Breast epithelium (tissue), 4 donors: ENCODE results near the gene TIGD3. TPM values are rescaled to one million over a fixed set of nuclear protein-coding genes. Genes with fewer than 3 reads are reported as not detected.
A peak's percentile ranks its signal among the peaks of the same experiment; 100 is the strongest.

Experiments used
- DNase-seq, 2 donors: peaks; one replicate each; pipeline ENCODE4 v3.0.0-alpha.2; 2019; ENCODE audit warnings: low spot score in 2 of 2
- H3K27ac ChIP-seq, 2 donors: fragments of 200-600 bp; sonication (generic) in 1 of 2; one replicate each; pipeline ENCODE4 v1.5.1; 2016 to 2019; ENCODE audit warnings: mild to moderate bottlenecking in 1 of 2
- H3K27me3 ChIP-seq, 2 donors: fragments of 200-600 bp; sonication (generic) in 1 of 2; one replicate each; pipeline versions ENCODE4 v1.5.1 to v1.6.0; 2017 to 2019; ENCODE audit warnings: control low read depth in 1 of 2, mild to moderate bottlenecking in 1 of 2
- H3K36me3 ChIP-seq: fragments of 200-600 bp; one replicate; pipeline ENCODE4 v1.5.1; 2019
- H3K4me1 ChIP-seq, 2 donors: fragments of 200-600 bp; sonication (generic); one replicate each; pipeline ENCODE4 v1.5.1; 2016 to 2019; ENCODE audit warnings: control low read depth in 1 of 2
- H3K4me3 ChIP-seq, 3 donors: fragments of 200-600 bp; sonication (generic); 1 replicate in 2 of 3; 2 replicates in 1 of 3; pipeline ENCODE4 v1.5.1; 2016 to 2019; ENCODE audit warnings: mild to moderate bottlenecking in 3 of 3, moderate library complexity in 2 of 3
- H3K9me3 ChIP-seq, 2 donors: fragments of 200-600 bp; sonication (generic) in 1 of 2; one replicate each; pipeline ENCODE4 v1.5.1; 2016 to 2019; ENCODE audit warnings: control low read depth in 1 of 2
- CTCF ChIP-seq, 3 donors: fragments of 450-650 bp; IDR thresholded peaks; one replicate each; pipeline ENCODE4 v1.5.1; 2016 to 2017; ENCODE audit warnings: antibody characterized with exemption in 3 of 3, mild to moderate bottlenecking in 3 of 3, moderate library complexity in 3 of 3
- POLR2A ChIP-seq: fragments of 450-650 bp; IDR thresholded peaks from one replicate; pipeline ENCODE4 v1.6.1; 2016; ENCODE audit warnings: antibody characterized with exemption, mild to moderate bottlenecking, moderate library complexity
- POLR2AphosphoS5 ChIP-seq, 3 donors: sonication (generic); formaldehyde crosslinking; IDR thresholded peaks; one replicate each; pipeline ENCODE4 v1.6.1; 2017; ENCODE audit warnings: antibody characterized with exemption in 3 of 3
- intact Hi-C: fragments of 100-400 bp; cut with DNase I; formaldehyde crosslinking; loops from one replicate; pipeline ENCODE4 v1.15.1; 2023; ENCODE audit warnings: low total_unique reads
- total RNA-seq, 3 donors: library from RNA; depleted of rRNA; stranded (reverse); fragments of >200 nt; gene quantifications; one replicate each; pipeline ENCODE4 v1.1.0, GENCODE V29; 2016

The TIGD3 gene
- total RNA-seq, 3 donors from 2014 or later: 0.29 to 1.3 TPM; not detected in 1

- intact Hi-C loops: no loop called here
- H3K9me3 ChIP-seq: no peaks in the 10 kb centered on the region
- H3K27ac ChIP-seq: no peak overlapping the region
- H3K27me3 ChIP-seq: no peaks in the 10 kb centered on the region
- DNase-seq: no peak
- TF ChIP-seq CTCF (IDR thresholded peaks at IDR 0.05): no peak
- TF ChIP-seq POLR2A: no peak
- TF ChIP-seq POLR2AphosphoS5 (IDR thresholded peaks at IDR 0.05): no peak
- no peaks in the 10 kb centered on the region for H3K36me3 ChIP-seq
- H3K4me1 ChIP-seq: no peaks in the 10 kb centered on the region
- H3K4me3 ChIP-seq: no peak overlapping the region
These were observed 45.9 kb downstream of the TIGD3 start for GRCh38 chr11:65400307-65401072.

GRCh38 chr11:65401073-65401802 lies 46.7 kb downstream of the TIGD3 start:
- DNase-seq: no peak
- TF ChIP-seq POLR2AphosphoS5 (IDR thresholded peaks at IDR 0.05) (no peak), POLR2A (no peak), CTCF (IDR thresholded peaks at IDR 0.05) (no peak)
- Histone ChIP-seq H3K4me1 (no peaks in the 10 kb centered on the region), H3K27ac (no peak overlapping the region), H3K4me3 (no peak overlapping the region), H3K27me3 (no peaks in the 10 kb centered on the region), H3K36me3 (no peaks in the 10 kb centered on the region), H3K9me3 (no peaks in the 10 kb centered on the region)
- intact Hi-C loops: no loop called here

- H3K27me3 ChIP-seq: no peaks in the 10 kb centered on the region
- H3K36me3 ChIP-seq: no peaks in the 10 kb centered on the region
- no peaks in the 10 kb centered on the region for H3K4me1 ChIP-seq
- TF ChIP-seq CTCF (IDR thresholded peaks at IDR 0.05): no peak
- TF ChIP-seq POLR2A: no peak
- no peak for TF ChIP-seq POLR2AphosphoS5 (IDR thresholded peaks at IDR 0.05)
- no peaks in the 10 kb centered on the region for H3K9me3 ChIP-seq
- no peak overlapping the region for H3K27ac ChIP-seq
- intact Hi-C loops: no loop called here
- no peak for DNase-seq
- H3K4me3 ChIP-seq: no peak overlapping the region
These were observed 47.3 kb downstream of the TIGD3 start for GRCh38 chr11:65401803-65402248.

GRCh38 chr11:65402790-65403189 lies 48.2 kb downstream of the TIGD3 start:
- no peaks in the 10 kb centered on the region for H3K9me3 ChIP-seq
- no peak overlapping the region for H3K27ac ChIP-seq
- no peak overlapping the region for H3K4me3 ChIP-seq
- H3K4me1 ChIP-seq: no peaks in the 10 kb centered on the region
- no peak for DNase-seq
- H3K36me3 ChIP-seq: no peaks in the 10 kb centered on the region
- intact Hi-C loops: no loop called here
- H3K27me3 ChIP-seq: no peaks in the 10 kb centered on the region
- no peak for TF ChIP-seq POLR2AphosphoS5 (IDR thresholded peaks at IDR 0.05)
- TF ChIP-seq CTCF (IDR thresholded peaks at IDR 0.05): no peak
- TF ChIP-seq POLR2A: no peak

- no peak for DNase-seq
- no peaks in the 10 kb centered on the region for H3K27me3 ChIP-seq
- no peaks in the 10 kb centered on the region for H3K36me3 ChIP-seq
- intact Hi-C loops: no loop called here
- no peak for TF ChIP-seq POLR2AphosphoS5 (IDR thresholded peaks at IDR 0.05)
- TF ChIP-seq POLR2A: no peak
- TF ChIP-seq CTCF (IDR thresholded peaks at IDR 0.05): no peak
- no peaks in the 10 kb centered on the region for H3K4me1 ChIP-seq
- H3K9me3 ChIP-seq: no peaks in the 10 kb centered on the region
- peak overlapping the region; percentile 21 to 52 for H3K27ac ChIP-seq
- H3K4me3 ChIP-seq: no peak overlapping the region
These were observed 49.1 kb downstream of the TIGD3 start for GRCh38 chr11:65403607-65404121.
